Panc1 (cell line): Measurements from ENCODE around the gene SMAD1.

Source experiments
- POLR2AphosphoS5 ChIP-seq: IDR thresholded peaks from 2 replicates; pipeline ENCODE4 v1.6.1; 2012; ENCODE audit warnings: mild to moderate bottlenecking, low read depth, low read length, moderate library complexity
- TCF7L2 ChIP-seq: IDR thresholded peaks from 2 replicates; pipeline ENCODE4 v1.6.1; 2011; ENCODE audit warnings: mild to moderate bottlenecking, low read depth, low read length, inconsistent platforms
- TF ChIP-seq, protein P1 (sequence below): fragments of 450-650 bp; IDR thresholded peaks from 2 replicates; pipeline ENCODE4 v1.5.1; 2017; ENCODE audit warnings: mild to moderate bottlenecking
- TF ChIP-seq, protein P2 (sequence below), 2 experiments: IDR thresholded peaks; 2 replicates each; pipeline ENCODE4 v1.6.1; 2011 to 2012; ENCODE audit warnings: low read depth in 2 of 2, control low read depth in 1 of 2, low read length in 1 of 2, mild to moderate bottlenecking in 1 of 2, moderate library complexity in 1 of 2; ENCODE audit not compliant: insufficient read depth in 1 of 2

DNA sequence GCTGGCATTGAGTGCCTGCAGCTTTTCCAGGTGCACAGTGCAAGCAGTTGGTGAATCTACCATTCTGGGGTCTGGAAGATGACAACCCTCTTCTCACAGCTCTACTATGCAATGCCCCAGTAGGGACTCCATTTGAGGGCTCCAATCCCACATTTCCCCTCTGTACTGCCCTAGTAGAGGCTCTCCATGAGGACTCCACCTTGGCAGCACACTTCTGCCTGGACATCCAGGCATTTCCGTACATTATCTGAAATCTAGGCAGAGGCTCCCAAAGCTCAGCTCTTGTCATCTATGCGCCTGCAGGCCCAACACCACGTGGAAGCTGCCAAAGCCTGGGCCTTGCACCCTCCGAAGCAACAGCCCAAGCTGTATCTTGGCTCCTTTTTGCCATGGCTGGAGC is 8.4 kb upstream of the SMAD1 start:
- TF ChIP-seq, protein P1, sequence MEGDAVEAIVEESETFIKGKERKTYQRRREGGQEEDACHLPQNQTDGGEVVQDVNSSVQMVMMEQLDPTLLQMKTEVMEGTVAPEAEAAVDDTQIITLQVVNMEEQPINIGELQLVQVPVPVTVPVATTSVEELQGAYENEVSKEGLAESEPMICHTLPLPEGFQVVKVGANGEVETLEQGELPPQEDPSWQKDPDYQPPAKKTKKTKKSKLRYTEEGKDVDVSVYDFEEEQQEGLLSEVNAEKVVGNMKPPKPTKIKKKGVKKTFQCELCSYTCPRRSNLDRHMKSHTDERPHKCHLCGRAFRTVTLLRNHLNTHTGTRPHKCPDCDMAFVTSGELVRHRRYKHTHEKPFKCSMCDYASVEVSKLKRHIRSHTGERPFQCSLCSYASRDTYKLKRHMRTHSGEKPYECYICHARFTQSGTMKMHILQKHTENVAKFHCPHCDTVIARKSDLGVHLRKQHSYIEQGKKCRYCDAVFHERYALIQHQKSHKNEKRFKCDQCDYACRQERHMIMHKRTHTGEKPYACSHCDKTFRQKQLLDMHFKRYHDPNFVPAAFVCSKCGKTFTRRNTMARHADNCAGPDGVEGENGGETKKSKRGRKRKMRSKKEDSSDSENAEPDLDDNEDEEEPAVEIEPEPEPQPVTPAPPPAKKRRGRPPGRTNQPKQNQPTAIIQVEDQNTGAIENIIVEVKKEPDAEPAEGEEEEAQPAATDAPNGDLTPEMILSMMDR: no peak
- no peak for TF ChIP-seq POLR2AphosphoS5
- TF ChIP-seq TCF7L2: no peak
- TF ChIP-seq, protein P2, sequence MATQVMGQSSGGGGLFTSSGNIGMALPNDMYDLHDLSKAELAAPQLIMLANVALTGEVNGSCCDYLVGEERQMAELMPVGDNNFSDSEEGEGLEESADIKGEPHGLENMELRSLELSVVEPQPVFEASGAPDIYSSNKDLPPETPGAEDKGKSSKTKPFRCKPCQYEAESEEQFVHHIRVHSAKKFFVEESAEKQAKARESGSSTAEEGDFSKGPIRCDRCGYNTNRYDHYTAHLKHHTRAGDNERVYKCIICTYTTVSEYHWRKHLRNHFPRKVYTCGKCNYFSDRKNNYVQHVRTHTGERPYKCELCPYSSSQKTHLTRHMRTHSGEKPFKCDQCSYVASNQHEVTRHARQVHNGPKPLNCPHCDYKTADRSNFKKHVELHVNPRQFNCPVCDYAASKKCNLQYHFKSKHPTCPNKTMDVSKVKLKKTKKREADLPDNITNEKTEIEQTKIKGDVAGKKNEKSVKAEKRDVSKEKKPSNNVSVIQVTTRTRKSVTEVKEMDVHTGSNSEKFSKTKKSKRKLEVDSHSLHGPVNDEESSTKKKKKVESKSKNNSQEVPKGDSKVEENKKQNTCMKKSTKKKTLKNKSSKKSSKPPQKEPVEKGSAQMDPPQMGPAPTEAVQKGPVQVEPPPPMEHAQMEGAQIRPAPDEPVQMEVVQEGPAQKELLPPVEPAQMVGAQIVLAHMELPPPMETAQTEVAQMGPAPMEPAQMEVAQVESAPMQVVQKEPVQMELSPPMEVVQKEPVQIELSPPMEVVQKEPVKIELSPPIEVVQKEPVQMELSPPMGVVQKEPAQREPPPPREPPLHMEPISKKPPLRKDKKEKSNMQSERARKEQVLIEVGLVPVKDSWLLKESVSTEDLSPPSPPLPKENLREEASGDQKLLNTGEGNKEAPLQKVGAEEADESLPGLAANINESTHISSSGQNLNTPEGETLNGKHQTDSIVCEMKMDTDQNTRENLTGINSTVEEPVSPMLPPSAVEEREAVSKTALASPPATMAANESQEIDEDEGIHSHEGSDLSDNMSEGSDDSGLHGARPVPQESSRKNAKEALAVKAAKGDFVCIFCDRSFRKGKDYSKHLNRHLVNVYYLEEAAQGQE (IDR thresholded peaks at IDR 0.05; ENCODE audit: insufficient read depth in 1 of 2, low read depth in 2 of 2, low read length in 1 of 2): no peak
